ENCODE results near the gene DIAPH2.

The DIAPH2 gene

GRCh38 chrX:96743367-96744073 lies 58.9 kb downstream of the DIAPH2 start:
- TF ChIP-seq EZH2phosphoT487 (IDR thresholded peaks at IDR 0.05; ENCODE audit: low read length): no peak
- no peak for TF ChIP-seq CTCF (IDR thresholded peaks at IDR 0.05; ENCODE audit: low read length)
- no peak for TF ChIP-seq EZH2 (optimal IDR thresholded peaks at IDR 0.05; ENCODE audit: low read depth, low read length)
- Histone ChIP-seq H3F3A (ENCODE audit: insufficient read depth, low read length) (no peaks in the 10 kb centered on the region), H3K4me2 (ENCODE audit: low read depth, low read length) (no peak overlapping the region), H3K27ac (ENCODE audit: low read length) (no peak overlapping the region), H4K20me1 (ENCODE audit: insufficient read depth, low read length) (no peaks in the 10 kb centered on the region), H3K9me3 (replicated peaks; ENCODE audit: insufficient read depth, low read length) (no peaks in the 10 kb centered on the region), H3K36me3 (replicated peaks; ENCODE audit: insufficient read depth, low read length) (no peaks in the 10 kb centered on the region), H3K4me3 (ENCODE audit: low read length) (no peak overlapping the region), H2AFZ (ENCODE audit: low read length) (no peak overlapping the region), H3K27me3 (replicated peaks; ENCODE audit: insufficient read depth, low read length) (no peaks in the 10 kb centered on the region), H3K79me2 (ENCODE audit: low read length) (no peaks in the 10 kb centered on the region), H3K9ac (ENCODE audit: low read length) (no peak overlapping the region), H3K9me2 (replicated peaks; ENCODE audit: insufficient read depth, low read length) (no peaks in the 10 kb centered on the region), H3K4me1 (ENCODE audit: low read length) (no peaks in the 10 kb centered on the region)
- DNase-seq: no peak

GRCh38 chrX:96752781-96753180 lies 68.1 kb downstream of the DIAPH2 start:
- Histone ChIP-seq H3K4me2 (ENCODE audit: low read depth, low read length) (no peak overlapping the region), H3K9me3 (replicated peaks; ENCODE audit: insufficient read depth, low read length) (no peaks in the 10 kb centered on the region), H4K20me1 (ENCODE audit: insufficient read depth, low read length) (no peaks in the 10 kb centered on the region), H3K27ac (ENCODE audit: low read length) (no peak overlapping the region), H3K9me2 (replicated peaks; ENCODE audit: insufficient read depth, low read length) (no peaks in the 10 kb centered on the region), H3K36me3 (replicated peaks; ENCODE audit: insufficient read depth, low read length) (no peaks in the 10 kb centered on the region), H3K4me3 (ENCODE audit: low read length) (no peak overlapping the region), H3F3A (ENCODE audit: insufficient read depth, low read length) (no peaks in the 10 kb centered on the region), H3K9ac (ENCODE audit: low read length) (no peak overlapping the region), H3K27me3 (replicated peaks; ENCODE audit: insufficient read depth, low read length) (no peaks in the 10 kb centered on the region), H3K4me1 (ENCODE audit: low read length) (no peaks in the 10 kb centered on the region), H2AFZ (ENCODE audit: low read length) (no peak overlapping the region), H3K79me2 (ENCODE audit: low read length) (no peaks in the 10 kb centered on the region)
- TF ChIP-seq EZH2phosphoT487 (IDR thresholded peaks at IDR 0.05; ENCODE audit: low read length): no peak
- no peak for TF ChIP-seq CTCF (IDR thresholded peaks at IDR 0.05; ENCODE audit: low read length)
- TF ChIP-seq EZH2 (optimal IDR thresholded peaks at IDR 0.05; ENCODE audit: low read depth, low read length): no peak
- no peak for DNase-seq

- Histone ChIP-seq H3K4me1 (ENCODE audit: low read length) (no peaks in the 10 kb centered on the region), H3K4me2 (ENCODE audit: low read depth, low read length) (no peak overlapping the region), H2AFZ (ENCODE audit: low read length) (no peak overlapping the region), H3K9ac (ENCODE audit: low read length) (no peak overlapping the region), H3K9me2 (replicated peaks; ENCODE audit: insufficient read depth, low read length) (no peaks in the 10 kb centered on the region), H3K27me3 (replicated peaks; ENCODE audit: insufficient read depth, low read length) (no peaks in the 10 kb centered on the region), H3K79me2 (ENCODE audit: low read length) (no peaks in the 10 kb centered on the region), H3F3A (ENCODE audit: insufficient read depth, low read length) (no peaks in the 10 kb centered on the region), H3K27ac (ENCODE audit: low read length) (no peak overlapping the region), H3K9me3 (replicated peaks; ENCODE audit: insufficient read depth, low read length) (no peaks in the 10 kb centered on the region), H3K36me3 (replicated peaks; ENCODE audit: insufficient read depth, low read length) (no peaks in the 10 kb centered on the region), H4K20me1 (ENCODE audit: insufficient read depth, low read length) (no peaks in the 10 kb centered on the region), H3K4me3 (ENCODE audit: low read length) (no peak overlapping the region)
- TF ChIP-seq EZH2phosphoT487 (IDR thresholded peaks at IDR 0.05; ENCODE audit: low read length): no peak
- TF ChIP-seq EZH2 (optimal IDR thresholded peaks at IDR 0.05; ENCODE audit: low read depth, low read length): no peak
- no peak for TF ChIP-seq CTCF (IDR thresholded peaks at IDR 0.05; ENCODE audit: low read length)
- no peak for DNase-seq
Measured at GRCh38 chrX:96753230-96753629, 68.6 kb downstream of the DIAPH2 start.
